IMR-90 (cell line): Measurements from ENCODE around the gene ZNF282. TPM values are rescaled to one million over a fixed set of nuclear protein-coding genes. Genes with fewer than 3 reads are reported as not detected.

Source experiments
- ATAC-seq: fragments of 200-7000 bp; cut with Tn5 transposase; 2 replicates; pipeline ENCODE4 v1.9.1; 2020; ENCODE audit warnings: low read depth, mild to moderate bottlenecking, moderate library complexity
- BruUV-seq: library from RNA; stranded (reverse); fragments of 400-500 nt; replicated peaks from 2 replicates; lab custom pipeline; 2021; lab: Mats Ljungman, UMichigan
- CTCF ChIA-PET: fragments of 300-600 bp; formaldehyde crosslinking; extraction: SDS; loops from one replicate; lab custom pipeline; 2021; ENCODE audit warnings: antibody characterized with exemption; lab: Yijun Ruan, JAX
- POLR2A ChIA-PET: fragments of 300-600 bp; sonication (Branson Sonifier 250); formaldehyde crosslinking; loops from one replicate; lab custom pipeline; 2022; ENCODE audit warnings: antibody characterized with exemption; ENCODE audit not compliant: unreplicated experiment; lab: Charles Lee
- DNase-seq: peaks from one replicate; pipeline ENCODE4 v3.0.0; 2013
- H2AFZ ChIP-seq: replicated peaks from 2 replicates; pipeline ENCODE3; 2013; ENCODE audit warnings: low read length, mild to moderate bottlenecking; ENCODE audit not compliant: poor library complexity
- H2AK5ac ChIP-seq: 2 replicates; pipeline ENCODE4 v1.6.1; 2013; ENCODE audit warnings: low read depth, low read length, inconsistent platforms
- H2AK9ac ChIP-seq: replicated peaks from 2 replicates; pipeline ENCODE3; 2013; ENCODE audit warnings: mild to moderate bottlenecking, low read depth, low read length, moderate library complexity; ENCODE audit not compliant: poor library complexity
- H2BK120ac ChIP-seq: 2 replicates; pipeline ENCODE4 v1.6.1; 2013; ENCODE audit warnings: low read depth, low read length, inconsistent platforms
- H2BK15ac ChIP-seq: 3 replicates; pipeline ENCODE4 v1.6.1; 2013; ENCODE audit warnings: low read depth, low read length, inconsistent platforms
- H2BK20ac ChIP-seq: 2 replicates; pipeline ENCODE4 v1.6.1; 2013; ENCODE audit warnings: low read depth, mild to moderate bottlenecking, inconsistent platforms, low read length, moderate library complexity
- H2BK5ac ChIP-seq: 2 replicates; pipeline ENCODE4 v1.6.1; 2013; ENCODE audit warnings: mild to moderate bottlenecking, low read depth, low read length, inconsistent platforms; ENCODE audit not compliant: poor library complexity, severe bottlenecking
- H3K14ac ChIP-seq: replicated peaks from 2 replicates; pipeline ENCODE4 v1.6.1; 2013; ENCODE audit warnings: low read depth, low read length, inconsistent platforms
- H3K18ac ChIP-seq: 2 replicates; pipeline ENCODE4 v1.6.1; 2013; ENCODE audit warnings: low read depth, low read length, control low read depth
- H3K23ac ChIP-seq: 2 replicates; pipeline ENCODE4 v1.6.1; 2013; ENCODE audit warnings: low read depth, low read length, inconsistent platforms
- H3K27ac ChIP-seq: 2 replicates; pipeline ENCODE4 v1.5.1; 2013; ENCODE audit warnings: mild to moderate bottlenecking, control low read depth, low read length; ENCODE audit not compliant: insufficient read depth
- H3K27me3 ChIP-seq: 2 replicates; pipeline ENCODE4 v1.6.1; 2013; ENCODE audit warnings: low read length; ENCODE audit not compliant: control insufficient read depth, insufficient read depth
- H3K36me3 ChIP-seq: 2 replicates; pipeline ENCODE4 v1.6.1; 2013; ENCODE audit warnings: low read length, mixed read lengths; ENCODE audit not compliant: control insufficient read depth, insufficient read depth
- H3K4ac ChIP-seq: 2 replicates; pipeline ENCODE4 v1.6.1; 2013; ENCODE audit warnings: low read depth, low read length, inconsistent platforms
- H3K4me1 ChIP-seq: 2 replicates; pipeline ENCODE4 v1.6.1; 2013; ENCODE audit warnings: low read length, mixed read lengths; ENCODE audit not compliant: control insufficient read depth, insufficient read depth
- H3K4me2 ChIP-seq: 2 replicates; pipeline ENCODE4 v1.6.1; 2013; ENCODE audit warnings: low read depth, mild to moderate bottlenecking, control low read depth, low read length, moderate library complexity
- H3K4me3 ChIP-seq: 2 replicates; pipeline ENCODE4 v1.5.1; 2013; ENCODE audit warnings: low read depth, mild to moderate bottlenecking, control low read depth, low read length, moderate library complexity; ENCODE audit not compliant: insufficient read depth
- H3K56ac ChIP-seq: 2 replicates; pipeline ENCODE4 v1.6.1; 2013; ENCODE audit warnings: low read length, inconsistent platforms; ENCODE audit not compliant: insufficient read depth; ENCODE audit errors: extremely low read depth
- H3K79me1 ChIP-seq, 2 experiments: 2 replicates each; pipeline ENCODE4 v1.6.1; 2013; ENCODE audit warnings: low read length in 2 of 2, inconsistent platforms in 1 of 2, low read depth in 1 of 2
- H3K9ac ChIP-seq: 2 replicates; pipeline ENCODE4 v1.6.1; 2013; ENCODE audit warnings: low read depth, low read length, control low read depth
- H3K9me1 ChIP-seq: 2 replicates; pipeline ENCODE4 v1.6.1; 2013; ENCODE audit warnings: low read length, inconsistent platforms; ENCODE audit not compliant: insufficient read depth
- H3K9me3 ChIP-seq: 2 replicates; pipeline ENCODE4 v1.6.1; 2013; ENCODE audit warnings: low read length; ENCODE audit not compliant: control insufficient read depth, insufficient read depth
- H4K20me1 ChIP-seq: 2 replicates; pipeline ENCODE4 v1.6.1; 2013; ENCODE audit warnings: low read length, inconsistent platforms; ENCODE audit not compliant: insufficient read depth
- H4K5ac ChIP-seq: 2 replicates; pipeline ENCODE4 v1.6.1; 2013; ENCODE audit warnings: mild to moderate bottlenecking, low read depth, low read length, control low read depth
- H4K8ac ChIP-seq, 2 experiments: 2 replicates each; pipeline ENCODE4 v1.6.1; 2013; ENCODE audit warnings: low read depth in 2 of 2, low read length in 2 of 2, control low read depth in 1 of 2, inconsistent platforms in 1 of 2
- H4K91ac ChIP-seq: 2 replicates; pipeline ENCODE4 v1.6.1; 2013; ENCODE audit warnings: low read depth, low read length, inconsistent platforms; ENCODE audit not compliant: insufficient read depth
- BHLHE40 ChIP-seq: fragments of 150-350 bp; IDR thresholded peaks from 2 replicates; pipeline ENCODE4 v1.6.1; 2016; ENCODE audit warnings: mild to moderate bottlenecking, low read depth, low read length
- CEBPB ChIP-seq: IDR thresholded peaks from 2 replicates; pipeline ENCODE4 v1.6.1; 2012; ENCODE audit warnings: low read depth, low read length, improper control_type of control experiment
- CHD1 ChIP-seq: IDR thresholded peaks from 2 replicates; pipeline ENCODE4 v1.6.1; 2012; ENCODE audit warnings: low read depth, low read length, improper control_type of control experiment
- FOS ChIP-seq: fragments of 150-350 bp; IDR thresholded peaks from 2 replicates; pipeline ENCODE4 v1.6.1; 2016; ENCODE audit warnings: low read depth, low read length
- MAFK ChIP-seq: IDR thresholded peaks from 2 replicates; pipeline ENCODE4 v1.6.1; 2012; ENCODE audit warnings: low read depth, low read length, improper control_type of control experiment
- MAZ ChIP-seq: IDR thresholded peaks from 2 replicates; pipeline ENCODE4 v1.6.1; 2012; ENCODE audit warnings: low read depth, mild to moderate bottlenecking, low read length, improper control_type of control experiment, moderate library complexity, borderline replicate concordance
- NFE2L2 ChIP-seq: fragments of 150-350 bp; IDR thresholded peaks from 2 replicates; pipeline ENCODE4 v1.6.1; 2016; ENCODE audit warnings: low read depth, mild to moderate bottlenecking, low read length
- POLR2A ChIP-seq: IDR thresholded peaks from 2 replicates; pipeline ENCODE4 v1.6.1; 2012; ENCODE audit warnings: mild to moderate bottlenecking, low read depth, low read length
- RAD21 ChIP-seq: IDR thresholded peaks from 2 replicates; pipeline ENCODE4 v1.6.1; 2012; ENCODE audit warnings: low read length, improper control_type of control experiment
- RFX5 ChIP-seq: IDR thresholded peaks from 2 replicates; pipeline ENCODE4 v1.8.0; 2012; ENCODE audit warnings: low read depth, mild to moderate bottlenecking, low read length, moderate library complexity
- SMC3 ChIP-seq: fragments of 150-350 bp; IDR thresholded peaks from 2 replicates; pipeline ENCODE4 v1.6.1; 2016; ENCODE audit warnings: low read depth, mild to moderate bottlenecking, antibody characterized with exemption, low read length, moderate library complexity
- USF2 ChIP-seq: fragments of 150-350 bp; IDR thresholded peaks from 2 replicates; pipeline ENCODE4 v1.6.1; 2017; ENCODE audit warnings: mild to moderate bottlenecking, antibody characterized with exemption, low read length, low read depth
- WGBS, 2 experiments: methylation state at CpG; one replicate each; pipeline versions ENCODE4 v1.1.5 to v1.1.7; 2013; ENCODE audit warnings: missing lambda C conversion rate in 2 of 2; ENCODE audit not compliant: insufficient read length in 1 of 2; ENCODE audit errors: extremely low coverage in 2 of 2; 5-methylcytosine and 5-hydroxymethylcytosine counted together
- dilution Hi-C: fragments of 300-500 bp; cut with HindIII; formaldehyde crosslinking; loops from one replicate; pipeline ENCODE4 v1.14.3; 2018; ENCODE audit warnings: low sequenced_read_pairs; ENCODE audit not compliant: unreplicated experiment
- in situ Hi-C: fragments of 300-500 bp; cut with MboI; formaldehyde crosslinking; loops from 3 replicates; pipeline ENCODE4 v1.14.3; 2019; ENCODE audit warnings: low sequenced_read_pairs, inconsistent platforms, mixed read lengths
- intact Hi-C: fragments of 100-400 bp; cut with micrococcal nuclease; formaldehyde crosslinking; loops from 2 replicates; pipeline ENCODE4 v1.10.0; 2022
- polyA plus RNA-seq, 3 experiments: library from polyadenylated mRNA; depleted of rRNA; stranded (reverse); fragments of >200 nt; gene quantifications; 2 replicates each; pipeline ENCODE4 v1.2.3, GENCODE V29; 2012; ENCODE audit warnings: low replicate concordance in 1 of 3
- total RNA-seq: library from RNA; depleted of rRNA; stranded (reverse); fragments of >200 nt; gene quantifications from 2 replicates; pipeline ENCODE4 v1.2.3, GENCODE V29; 2012
- TF ChIP-seq, protein P1 (sequence below): conservative IDR thresholded peaks from 2 replicates; pipeline ENCODE4 v1.5.1; 2012; ENCODE audit warnings: mild to moderate bottlenecking, low read depth, low read length, improper control_type of control experiment
- TF ChIP-seq, protein P2 (sequence below): fragments of 150-350 bp; IDR thresholded peaks from 2 replicates; pipeline ENCODE4 v1.6.1; 2016; ENCODE audit warnings: low read depth, mild to moderate bottlenecking, low read length, moderate library complexity, borderline replicate concordance

Gene ZNF282
- total and polyA plus RNA-seq, 2 of the 4 experiments (the other 2 are of a cell fraction), result 7.2 to 11.9 TPM

DNA sequence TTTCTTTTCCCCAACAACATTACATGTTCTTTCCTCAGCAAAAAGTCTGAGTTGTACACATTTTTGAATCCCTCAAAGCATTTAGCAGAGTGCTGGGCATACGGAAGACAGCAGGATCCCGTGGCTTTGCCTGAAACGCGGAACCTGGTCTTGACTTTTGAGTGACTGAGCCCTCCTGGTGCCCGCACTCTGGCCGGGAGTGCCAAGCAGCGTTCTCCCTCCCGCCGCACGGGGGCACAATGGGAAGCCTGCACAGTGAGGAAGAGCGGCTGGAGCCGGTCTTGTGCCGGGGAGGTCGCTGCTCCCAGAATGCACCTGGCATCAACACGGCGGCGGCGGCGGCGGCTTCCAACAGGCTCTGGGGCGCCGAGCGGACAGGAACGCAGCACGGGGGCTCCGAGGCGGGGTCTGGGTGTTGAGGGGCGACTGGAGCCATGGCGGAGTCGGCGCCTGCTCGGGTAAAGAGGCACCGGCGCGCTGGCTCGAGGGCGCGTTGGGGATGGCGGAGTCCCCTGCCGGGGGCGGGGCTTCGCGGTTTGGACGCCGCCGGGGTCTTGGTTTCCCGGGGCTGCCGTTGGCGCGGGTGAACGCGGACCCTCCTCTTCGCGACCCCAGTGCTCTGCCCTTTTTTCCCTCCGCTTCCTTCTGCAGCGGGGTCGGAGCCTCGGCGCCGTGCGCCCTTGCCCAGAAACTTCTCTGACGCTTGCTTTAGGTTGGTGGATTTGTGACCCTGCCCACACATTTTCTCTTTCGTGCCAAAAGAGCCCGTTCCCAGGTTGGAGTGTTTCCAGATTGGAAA lies 44.2 kb downstream of the ZNF282 start, which contains the start of gene ZNF212:
ZNF212 (plus strand) TSS at position 307 of the 799 bp plus-strand sequence; CDS start at position 435, 128 bp downstream.
- Histone ChIP-seq H3K4me2 (peak within 1 kb of the TSS; percentile 98), H4K5ac (peak within 1 kb of the TSS; percentile 89), H3K79me1 (peaks cover 5 to 23% of the 10 kb centered on the region in 2 experiments; a peak in 3 of 4 replicates), H3K4me3 (peak within 1 kb of the TSS; percentile 86), H2BK20ac (peak within 1 kb of the TSS; percentile 76), H3K18ac (peak within 1 kb of the TSS; percentile 69; the same call in 1 of the 2 replicates), H4K91ac (peak within 1 kb of the TSS; percentile 94), H3K9ac (peak within 1 kb of the TSS; percentile 80), H3K4me1 (peaks cover 5% of the 10 kb centered on the region; the same call in 1 of the 2 replicates), H2AK5ac (peak within 1 kb of the TSS; percentile 84; the same call in 1 of the 2 replicates), H3K9me3 (no peaks in the 10 kb centered on the region; the same call in 1 of the 2 replicates), H4K20me1 (no peaks in the 10 kb centered on the region), H3K4ac (peak within 1 kb of the TSS; percentile 85), H3K56ac (peak within 1 kb of the TSS; percentile 54; the same call in 1 of the 2 replicates), H2BK5ac (peak within 1 kb of the TSS; percentile 77), H2BK15ac (peak within 1 kb of the TSS; percentile 98; the same call in 2 of the 3 replicates), H3K9me1 (0 out of 2 replicates have a peak, but pooled peaks cover 2% of the 10 kb centered on the region), H3K23ac (peak within 1 kb of the TSS; percentile 98), H2AFZ (peak within 1 kb of the TSS; percentile 97), H2AK9ac (peak within 1 kb of the TSS; percentile 90), H3K27me3 (no peaks in the 10 kb centered on the region), H3K14ac (peak within 1 kb of the TSS; percentile 95), H2BK120ac (peak within 1 kb of the TSS; percentile 93), H3K36me3 (no peaks in the 10 kb centered on the region), H4K8ac (peak within 1 kb of the TSS; percentile 77 to 100), H3K27ac (peak within 1 kb of the TSS; percentile 77)
- ATAC-seq (peak; percentile 100), DNase-seq (peak; percentile 83)
- dilution Hi-C loops (no loop called here), in situ Hi-C loops (no loop called here), intact Hi-C loops (no loop called here)
- CTCF ChIA-PET, result no interaction called here
- no TSS peak for BruUV-seq
- POLR2A ChIA-PET, result no interaction called here
- 1% methylated on average over 33 of the region's 64 CpGs; no CpG with 5 or more reads in 1 of the 2 experiments for WGBS, 2 experiments
- TF ChIP-seq RFX5 (no peak), BHLHE40 (peak; percentile 71; the same call in 1 of the 2 replicates), NFE2L2 (no peak), CEBPB (no peak), MAZ (peak; percentile 67), FOS (no peak), CHD1 (no peak), USF2 (peak; percentile 41), MAFK (no peak), RAD21 (peak; percentile 56), SMC3 (peak; percentile 60), POLR2A (peak; percentile 56; the same call in 1 of the 2 replicates)
- TF ChIP-seq, protein P1, sequence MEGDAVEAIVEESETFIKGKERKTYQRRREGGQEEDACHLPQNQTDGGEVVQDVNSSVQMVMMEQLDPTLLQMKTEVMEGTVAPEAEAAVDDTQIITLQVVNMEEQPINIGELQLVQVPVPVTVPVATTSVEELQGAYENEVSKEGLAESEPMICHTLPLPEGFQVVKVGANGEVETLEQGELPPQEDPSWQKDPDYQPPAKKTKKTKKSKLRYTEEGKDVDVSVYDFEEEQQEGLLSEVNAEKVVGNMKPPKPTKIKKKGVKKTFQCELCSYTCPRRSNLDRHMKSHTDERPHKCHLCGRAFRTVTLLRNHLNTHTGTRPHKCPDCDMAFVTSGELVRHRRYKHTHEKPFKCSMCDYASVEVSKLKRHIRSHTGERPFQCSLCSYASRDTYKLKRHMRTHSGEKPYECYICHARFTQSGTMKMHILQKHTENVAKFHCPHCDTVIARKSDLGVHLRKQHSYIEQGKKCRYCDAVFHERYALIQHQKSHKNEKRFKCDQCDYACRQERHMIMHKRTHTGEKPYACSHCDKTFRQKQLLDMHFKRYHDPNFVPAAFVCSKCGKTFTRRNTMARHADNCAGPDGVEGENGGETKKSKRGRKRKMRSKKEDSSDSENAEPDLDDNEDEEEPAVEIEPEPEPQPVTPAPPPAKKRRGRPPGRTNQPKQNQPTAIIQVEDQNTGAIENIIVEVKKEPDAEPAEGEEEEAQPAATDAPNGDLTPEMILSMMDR, result peak; percentile 88
- TF ChIP-seq, protein P2, sequence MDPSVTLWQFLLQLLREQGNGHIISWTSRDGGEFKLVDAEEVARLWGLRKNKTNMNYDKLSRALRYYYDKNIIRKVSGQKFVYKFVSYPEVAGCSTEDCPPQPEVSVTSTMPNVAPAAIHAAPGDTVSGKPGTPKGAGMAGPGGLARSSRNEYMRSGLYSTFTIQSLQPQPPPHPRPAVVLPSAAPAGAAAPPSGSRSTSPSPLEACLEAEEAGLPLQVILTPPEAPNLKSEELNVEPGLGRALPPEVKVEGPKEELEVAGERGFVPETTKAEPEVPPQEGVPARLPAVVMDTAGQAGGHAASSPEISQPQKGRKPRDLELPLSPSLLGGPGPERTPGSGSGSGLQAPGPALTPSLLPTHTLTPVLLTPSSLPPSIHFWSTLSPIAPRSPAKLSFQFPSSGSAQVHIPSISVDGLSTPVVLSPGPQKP, result no peak
